Natural killer cell (primary cell): ENCODE data around the gene C2. TPM values are rescaled to one million over a fixed set of nuclear protein-coding genes. Genes with fewer than 3 reads are reported as not detected.

Source experiments
- ATAC-seq, 3 donors: fragments of 150-1000 bp in 2 of 3; fragments of 200-7000 bp in 1 of 3; cut with Tn5 transposase; 1 replicate in 1 of 3; 2 replicates in 2 of 3; pipeline ENCODE4 v1.10.0; 2021; ENCODE audit warnings: mild to moderate bottlenecking in 2 of 3, moderate library complexity in 2 of 3
- DNase-seq, 2 donors: peaks; one replicate each; pipeline versions ENCODE4 v3.0.0 to v3.0.0-alpha.2; 2013 to 2021; ENCODE audit warnings: mixed read lengths in 1 of 2
- H3K27ac ChIP-seq: one replicate; pipeline ENCODE4 v1.5.1; 2013; ENCODE audit warnings: mild to moderate bottlenecking, low read length
- H3K27me3 ChIP-seq: one replicate; pipeline ENCODE4 v1.6.1; 2013; ENCODE audit warnings: low read length; ENCODE audit not compliant: control insufficient read depth, insufficient read depth
- H3K36me3 ChIP-seq: one replicate; pipeline ENCODE4 v1.6.1; 2013; ENCODE audit warnings: low read length; ENCODE audit not compliant: control insufficient read depth, insufficient read depth
- H3K4me1 ChIP-seq: one replicate; pipeline ENCODE4 v1.6.1; 2013; ENCODE audit warnings: low read length; ENCODE audit not compliant: control insufficient read depth, insufficient read depth
- H3K4me3 ChIP-seq: one replicate; pipeline ENCODE4 v1.5.1; 2013; ENCODE audit warnings: low read length
- H3K9me3 ChIP-seq: one replicate; pipeline ENCODE4 v1.6.1; 2013; ENCODE audit warnings: low read length; ENCODE audit not compliant: control insufficient read depth, insufficient read depth
- H3K27ac Mint-ChIP-seq, 2 donors: one replicate each; pipeline ENCODE4 v1.8.0; 2022; ENCODE audit warnings: mild to moderate bottlenecking in 2 of 2, mixed read lengths in 2 of 2, moderate library complexity in 1 of 2
- H3K27me3 Mint-ChIP-seq, 2 donors: one replicate each; pipeline ENCODE4 v1.8.0; 2022; ENCODE audit warnings: low read depth in 2 of 2, mixed read lengths in 2 of 2
- H3K36me3 Mint-ChIP-seq: one replicate; pipeline ENCODE4 v1.8.0; 2022; ENCODE audit warnings: mixed read lengths
- H3K4me1 Mint-ChIP-seq, 2 donors: one replicate each; pipeline ENCODE4 v1.8.0; 2022; ENCODE audit warnings: mixed read lengths in 2 of 2
- H3K4me3 Mint-ChIP-seq: one replicate; pipeline ENCODE4 v1.8.0; 2022; ENCODE audit warnings: mild to moderate bottlenecking, moderate library complexity, mixed read lengths
- H3K9me3 Mint-ChIP-seq, 2 donors: one replicate each; pipeline ENCODE4 v1.8.0; 2022; ENCODE audit warnings: mixed read lengths in 2 of 2
- CTCF ChIP-seq: fragments of 200-600 bp; IDR thresholded peaks from one replicate; pipeline ENCODE4 v1.8.0; 2022; ENCODE audit warnings: antibody characterized with exemption
- WGBS: methylation state at CpG from one replicate; pipeline ENCODE4 v1.1.7; 2013; ENCODE audit warnings: missing lambda C conversion rate; ENCODE audit not compliant: insufficient coverage; 5-methylcytosine and 5-hydroxymethylcytosine counted together
- intact Hi-C: fragments of 100-400 bp; cut with micrococcal nuclease; formaldehyde crosslinking; loops from one replicate; pipeline ENCODE4 v1.14.2; 2022
- total RNA-seq, 4 donors: library from RNA; stranded (reverse); fragments of 120-200 nt in 1 of 4; gene quantifications; one replicate each; pipeline versions ENCODE4 v1.2.3 to v1.2.4, GENCODE V29; 2013 to 2022

C2 gene
- total RNA-seq, 3 donors from 2014 or later (not counting 1 experiment from before 2014, with no cell fraction given), result 0.55 to 1.3 (median 1.0) TPM

GRCh38 chr6:31899882-31900722 is 27.4 kb upstream of the C2 start:
- Mint-ChIP-seq H3K4me1 (peaks cover 33 to 50% of the 10 kb centered on the region in 2 donors), H3K27me3 (no peaks in the 10 kb centered on the region), H3K36me3 (no peaks in the 10 kb centered on the region), H3K4me3 (peak overlapping the region; percentile 72), H3K27ac (peak overlapping the region in 1 of 2 donors; percentile 95), H3K9me3 (no peaks in the 10 kb centered on the region)
- H3K27me3 ChIP-seq, result no peaks in the 10 kb centered on the region
- no peak for TF ChIP-seq CTCF
- intact Hi-C loops, result loop anchor here (5.0 kb wide), 1 partner anchor 57 kb away; the partner anchor contains the start of genes NELFE and SKIC2
- H3K9me3 ChIP-seq, result no peaks in the 10 kb centered on the region
- H3K4me1 ChIP-seq, result peaks cover 54% of the 10 kb centered on the region
- no peak overlapping the region for H3K4me3 ChIP-seq
- H3K36me3 ChIP-seq, result peaks cover 2% of the 10 kb centered on the region
- DNase-seq (peak; percentile 34 to 45), ATAC-seq (no peak)
- WGBS, result 49% methylated on average over 44 of the region's 49 CpGs
- no peak overlapping the region for H3K27ac ChIP-seq

GRCh38 chr6:31900917-31901414 is 26.6 kb upstream of the C2 start:
- H3K27ac ChIP-seq, result peak overlapping the region; percentile 17
- Mint-ChIP-seq H3K4me3 (peak overlapping the region; percentile 31), H3K9me3 (no peaks in the 10 kb centered on the region), H3K27ac (no peak overlapping the region), H3K27me3 (no peaks in the 10 kb centered on the region), H3K4me1 (peaks cover 33 to 50% of the 10 kb centered on the region in 2 donors), H3K36me3 (no peaks in the 10 kb centered on the region)
- peaks cover 2% of the 10 kb centered on the region for H3K36me3 ChIP-seq
- DNase-seq, result peak in 1 of 2 donors; percentile 32
- no peaks in the 10 kb centered on the region for H3K9me3 ChIP-seq
- H3K4me3 ChIP-seq, result peak overlapping the region; percentile 40
- ATAC-seq, result no peak
- peaks cover 54% of the 10 kb centered on the region for H3K4me1 ChIP-seq
- no peak for TF ChIP-seq CTCF
- intact Hi-C loops, result no loop called here
- no peaks in the 10 kb centered on the region for H3K27me3 ChIP-seq
- 82% methylated on average over 29 of the region's 29 CpGs for WGBS

- Mint-ChIP-seq H3K27me3 (peaks cover 0 to 5% of the 10 kb centered on the region in 2 donors), H3K4me1 (peaks cover 29 to 45% of the 10 kb centered on the region in 2 donors), H3K4me3 (peak overlapping the region; percentile 31), H3K9me3 (no peaks in the 10 kb centered on the region), H3K36me3 (no peaks in the 10 kb centered on the region), H3K27ac (peak overlapping the region in 1 of 2 donors; percentile 56)
- H3K27me3 ChIP-seq, result no peaks in the 10 kb centered on the region
- no peak for TF ChIP-seq CTCF
- H3K27ac ChIP-seq, result peak overlapping the region; percentile 17
- peaks cover 50% of the 10 kb centered on the region for H3K4me1 ChIP-seq
- peak; percentile 35 to 85 for DNase-seq
- H3K9me3 ChIP-seq, result no peaks in the 10 kb centered on the region
- no peaks in the 10 kb centered on the region for H3K36me3 ChIP-seq
- ATAC-seq, result peak; percentile 4 to 6 (median 6)
- H3K4me3 ChIP-seq, result peak overlapping the region; percentile 40
- WGBS, result 2% methylated on average over 36 of the region's 45 CpGs
- intact Hi-C loops, result no loop called here
Observed at GRCh38 chr6:31901415-31901952, 26.0 kb upstream of the C2 start.
